Activated CD8-positive, alpha-beta memory T cell treated with anti-CD3 and anti-CD28 coated beads, Interleukin-2, amount 10 ng/mL, durations not matched to agents 7 days and 5 days (primary cell): ENCODE results near the gene TBC1D21. TPM values are rescaled to one million over a fixed set of nuclear protein-coding genes. Genes with fewer than 3 reads are reported as not detected.

Experiments
- ATAC-seq: fragments of 150-1000 bp; cut with Tn5 transposase; one replicate; pipeline ENCODE4 v1.10.0; 2021; ENCODE audit warnings: moderate library complexity
- CTCF ChIA-PET: fragments of 350-600 bp; sonication (Branson Sonifier 250); formaldehyde crosslinking; loops from one replicate; lab custom pipeline; 2021; ENCODE audit warnings: antibody characterized with exemption; lab: Charles Lee
- DNase-seq: peaks from one replicate; pipeline ENCODE4 v3.0.0-alpha.2; 2020
- H3K27ac Mint-ChIP-seq: one replicate; pipeline ENCODE4 v1.8.0; 2021; ENCODE audit warnings: mild to moderate bottlenecking, mixed read lengths
- H3K27me3 Mint-ChIP-seq: one replicate; pipeline ENCODE4 v1.8.0; 2021; ENCODE audit warnings: mixed read lengths
- H3K36me3 Mint-ChIP-seq: one replicate; pipeline ENCODE4 v1.8.0; 2021; ENCODE audit warnings: mild to moderate bottlenecking, mixed read lengths
- H3K4me1 Mint-ChIP-seq: one replicate; pipeline ENCODE4 v1.8.0; 2021; ENCODE audit warnings: mixed read lengths
- H3K4me3 Mint-ChIP-seq: one replicate; pipeline ENCODE4 v1.8.0; 2021; ENCODE audit warnings: mild to moderate bottlenecking, moderate library complexity, mixed read lengths
- H3K9me3 Mint-ChIP-seq: one replicate; pipeline ENCODE4 v1.8.0; 2022; ENCODE audit warnings: low read depth, mixed read lengths
- total RNA-seq, 2 experiments: library from RNA; stranded (reverse); gene quantifications; one replicate each; pipeline ENCODE4 v1.2.3, GENCODE V29; 2021

The TBC1D21 gene
- total RNA-seq, 2 experiments from 2014 or later: not detected

DNA sequence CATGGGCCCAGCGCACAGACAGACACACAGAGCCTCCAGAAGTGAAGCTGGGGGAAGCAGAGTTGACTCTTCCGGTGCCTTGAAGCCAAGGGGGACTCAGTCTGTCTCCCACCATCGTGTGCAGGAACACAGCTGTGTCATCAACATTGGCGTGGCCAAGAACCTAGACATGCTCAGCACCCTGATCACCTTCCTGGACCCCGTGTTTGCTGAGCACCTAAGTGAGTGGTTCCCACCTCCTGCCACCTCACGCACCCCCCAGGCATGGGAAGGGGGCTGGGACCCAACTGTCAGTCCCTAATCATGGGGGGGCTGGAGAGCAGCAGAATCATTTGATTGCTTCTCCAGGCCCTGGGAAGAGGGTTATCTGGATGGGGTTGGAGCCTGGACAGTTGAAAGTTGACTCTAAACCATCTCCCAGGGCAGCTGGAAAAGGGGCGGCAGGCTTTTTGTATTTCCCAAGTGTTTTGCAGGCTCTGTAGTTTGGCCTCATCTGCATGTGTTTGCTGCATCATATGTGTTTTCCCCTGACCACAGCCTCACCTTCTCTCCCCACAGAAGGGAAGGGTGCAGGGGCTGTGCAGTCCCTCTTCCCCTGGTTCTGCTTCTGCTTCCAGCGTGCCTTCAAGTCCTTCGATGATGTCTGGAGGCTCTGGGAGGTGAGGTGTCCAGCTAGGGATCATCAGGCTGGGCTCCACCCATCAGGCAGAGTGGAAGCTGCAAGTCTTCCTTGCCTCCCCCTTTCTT lies 12.8 kb downstream of the TBC1D21 start:
- Mint-ChIP-seq H3K4me3 (no peak overlapping the region), H3K4me1 (no peaks in the 10 kb centered on the region), H3K36me3 (no peaks in the 10 kb centered on the region), H3K27ac (no peak overlapping the region), H3K27me3 (peaks cover 23% of the 10 kb centered on the region), H3K9me3 (no peaks in the 10 kb centered on the region)
- DNase-seq (no peak), ATAC-seq (no peak)
- CTCF ChIA-PET: interaction anchor here (1.4 kb wide), 1 partner anchor 11 kb away, joined by 6 read pairs; no protein-coding TSS in a partner anchor

- Mint-ChIP-seq H3K4me3 (no peak overlapping the region), H3K27me3 (peaks cover 24% of the 10 kb centered on the region), H3K27ac (no peak overlapping the region), H3K4me1 (no peaks in the 10 kb centered on the region), H3K36me3 (no peaks in the 10 kb centered on the region), H3K9me3 (no peaks in the 10 kb centered on the region)
- no peak for DNase-seq
- ATAC-seq: no peak
- CTCF ChIA-PET: interaction anchor here (1.4 kb wide), 1 partner anchor 11 kb away, joined by 6 read pairs; no protein-coding TSS in a partner anchor
Measured at GRCh38 chr15:73886717-73887345, 13.5 kb downstream of the TBC1D21 start.

GRCh38 chr15:73887481-73887880 lies 14.1 kb downstream of the TBC1D21 start:
- peaks cover 18% of the 10 kb centered on the region for H3K27me3 Mint-ChIP-seq
- no peak for ATAC-seq
- CTCF ChIA-PET: interaction anchor here (1.0 to 1.1 kb wide), 2 partner anchors 8 to 14 kb away, joined by 3 to 4 read pairs; partner anchors contain the start of gene TBC1D21
- H3K4me1 Mint-ChIP-seq: no peaks in the 10 kb centered on the region
- H3K27ac Mint-ChIP-seq: no peak overlapping the region
- no peak overlapping the region for H3K4me3 Mint-ChIP-seq
- no peaks in the 10 kb centered on the region for H3K36me3 Mint-ChIP-seq
- H3K9me3 Mint-ChIP-seq: no peaks in the 10 kb centered on the region
- DNase-seq: no peak

DNA sequence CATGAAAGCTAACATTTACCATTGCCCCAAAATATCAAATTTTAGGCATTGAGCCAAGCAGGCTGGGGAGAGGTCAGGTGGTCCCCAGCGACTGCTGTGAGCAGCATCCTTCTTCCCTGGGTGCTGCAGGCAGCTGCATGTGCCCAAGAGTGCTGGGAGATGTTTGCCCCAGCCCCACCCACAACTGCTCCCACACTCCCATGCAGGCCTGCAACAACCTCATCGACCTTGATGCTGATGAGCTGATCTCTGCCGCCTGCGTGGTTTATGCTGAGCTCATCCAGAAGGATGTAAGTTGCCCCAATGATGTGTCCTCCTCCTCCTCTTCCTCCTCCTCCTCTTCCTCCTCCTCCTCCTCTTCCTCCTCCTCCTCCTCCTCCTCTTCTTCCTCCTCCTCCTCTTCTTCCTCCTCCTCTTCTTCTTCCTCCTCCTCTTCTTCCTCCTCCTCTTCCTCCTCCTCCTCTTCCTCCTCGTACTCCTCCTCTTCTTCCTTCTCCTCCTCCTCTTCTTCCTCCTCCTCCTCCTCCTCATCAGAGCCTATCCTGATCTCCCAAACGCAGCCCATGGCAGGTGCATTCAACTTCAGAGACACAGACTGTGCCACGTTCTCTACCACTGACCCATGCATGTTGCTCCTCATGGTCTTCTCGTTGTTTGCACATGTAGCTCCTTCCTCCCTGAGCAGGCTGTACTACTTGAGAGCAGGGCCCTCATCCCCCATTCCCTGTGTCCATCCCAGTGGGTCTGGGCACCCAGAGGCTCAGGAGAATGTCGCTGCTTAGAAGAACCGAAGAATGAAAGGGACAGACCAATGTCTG lies 15.1 kb downstream of the TBC1D21 start:
- peaks cover 16% of the 10 kb centered on the region for H3K27me3 Mint-ChIP-seq
- CTCF ChIA-PET: interaction anchor here (0.9 to 1.3 kb wide), 6 partner anchors 9 to 76 kb away, joined by 3 to 4 read pairs (median 3); partner anchors contain the start of gene TBC1D21
- no peak overlapping the region for H3K27ac Mint-ChIP-seq
- no peak overlapping the region for H3K4me3 Mint-ChIP-seq
- H3K36me3 Mint-ChIP-seq: no peaks in the 10 kb centered on the region
- no peaks in the 10 kb centered on the region for H3K4me1 Mint-ChIP-seq
- peaks cover 3% of the 10 kb centered on the region for H3K9me3 Mint-ChIP-seq
- no peak for ATAC-seq
- DNase-seq: no peak

DNA sequence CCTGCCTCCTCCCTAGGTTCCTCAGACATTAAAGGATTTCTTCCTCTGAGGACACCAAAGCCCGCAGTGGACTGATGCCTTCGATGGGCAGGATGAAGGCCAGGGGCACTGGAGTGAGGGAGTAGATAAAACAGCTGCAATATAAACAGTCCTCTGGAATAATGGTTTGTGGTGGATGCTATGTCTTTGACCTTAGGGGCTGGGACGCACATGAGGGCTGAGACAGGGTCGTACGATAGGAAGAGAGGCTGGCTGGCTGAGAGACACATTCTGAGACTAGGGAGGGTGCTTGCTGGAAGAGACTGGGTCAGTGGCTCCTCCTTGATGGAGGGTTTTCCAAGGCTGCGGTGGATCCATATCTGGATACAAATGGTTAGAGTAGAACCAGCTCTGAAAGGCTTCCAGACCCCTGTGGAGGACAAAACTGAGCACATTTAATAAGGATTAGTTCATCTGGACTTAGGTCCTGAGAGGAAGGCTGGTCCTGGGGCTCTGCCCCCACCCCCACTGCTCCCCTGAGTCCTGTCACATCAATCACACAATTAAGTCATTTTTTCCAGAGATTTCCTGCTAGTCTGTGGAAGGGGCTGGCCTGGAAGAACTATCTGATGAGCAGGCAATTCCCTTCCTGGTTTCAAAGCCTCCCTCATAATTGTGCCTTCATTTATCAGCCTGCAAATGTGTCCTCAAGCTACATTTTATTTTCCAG lies 15.8 kb downstream of the TBC1D21 start:
- DNase-seq (no peak), ATAC-seq (no peak)
- Mint-ChIP-seq H3K27me3 (peaks cover 15% of the 10 kb centered on the region), H3K4me3 (no peak overlapping the region), H3K4me1 (no peaks in the 10 kb centered on the region), H3K36me3 (no peaks in the 10 kb centered on the region), H3K27ac (no peak overlapping the region), H3K9me3 (peaks cover 3% of the 10 kb centered on the region)
- CTCF ChIA-PET: interaction anchor here (0.9 to 2.1 kb wide), 5 partner anchors 8 to 75 kb away, joined by 3 to 9 read pairs (median 3); no protein-coding TSS in a partner anchor

GRCh38 chr15:73889762-73890124 lies 16.4 kb downstream of the TBC1D21 start:
- no peak overlapping the region for H3K27ac Mint-ChIP-seq
- H3K4me3 Mint-ChIP-seq: no peak overlapping the region
- DNase-seq (no peak), ATAC-seq (no peak)
- peaks cover 3% of the 10 kb centered on the region for H3K9me3 Mint-ChIP-seq
- no peaks in the 10 kb centered on the region for H3K4me1 Mint-ChIP-seq
- CTCF ChIA-PET: interaction anchor here (0.9 to 2.1 kb wide), 4 partner anchors 16 to 74 kb away, joined by 3 to 9 read pairs (median 3); no protein-coding TSS in a partner anchor
- H3K27me3 Mint-ChIP-seq: peaks cover 15% of the 10 kb centered on the region
- no peaks in the 10 kb centered on the region for H3K36me3 Mint-ChIP-seq

DNA sequence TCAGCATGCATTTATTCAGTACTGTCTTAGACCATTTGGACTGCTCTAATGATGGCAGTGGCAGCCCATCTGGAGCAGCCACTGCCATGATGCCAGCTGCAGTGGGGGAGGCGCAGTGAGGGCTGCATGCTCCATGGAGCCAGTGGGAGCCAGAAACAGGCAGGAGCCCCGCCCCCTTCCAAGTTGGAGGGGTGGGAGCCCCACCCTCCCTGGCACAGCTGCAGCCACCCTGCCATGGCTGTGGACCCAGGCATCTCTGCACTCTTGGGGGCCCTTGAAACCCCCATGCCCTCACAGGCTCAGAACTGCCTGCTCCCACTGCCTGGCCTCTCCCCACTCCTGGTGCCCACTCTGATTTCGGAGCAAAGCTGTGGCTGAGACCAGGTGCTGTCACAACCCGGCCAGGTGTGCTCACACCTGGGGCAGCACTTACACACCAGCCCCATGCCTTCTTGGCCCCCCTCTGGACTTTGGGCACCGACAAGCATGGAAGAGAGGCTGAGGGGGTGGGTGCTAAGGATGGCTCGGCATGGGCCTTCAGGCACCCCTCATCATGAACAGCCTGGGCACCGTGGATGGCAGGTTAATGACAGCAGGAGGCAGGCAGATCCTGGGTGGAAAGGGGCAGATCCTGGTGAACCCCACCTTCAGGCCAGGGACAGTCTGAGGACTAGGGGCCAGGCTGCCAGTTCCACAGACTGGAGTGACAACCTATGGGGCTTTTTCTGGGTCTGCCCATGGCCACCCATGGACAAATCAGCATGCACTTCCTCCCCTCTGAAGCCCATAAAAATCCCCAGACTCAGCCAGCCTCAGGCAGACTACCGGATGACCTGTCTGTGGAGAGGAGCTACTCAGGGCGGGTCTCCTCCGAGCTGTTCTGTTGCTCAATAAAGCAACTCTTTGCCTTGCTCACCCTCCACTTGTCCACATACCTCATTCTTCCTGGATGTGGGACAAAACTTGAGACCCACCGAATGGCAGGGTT lies 18.3 kb downstream of the TBC1D21 start:
- DNase-seq: no peak
- peaks cover 3% of the 10 kb centered on the region for H3K9me3 Mint-ChIP-seq
- H3K27ac Mint-ChIP-seq: no peak overlapping the region
- no peaks in the 10 kb centered on the region for H3K36me3 Mint-ChIP-seq
- CTCF ChIA-PET: interaction anchor here (1.3 to 3.9 kb wide), 3 partner anchors 13 to 17 kb away, joined by 3 to 17 read pairs (median 10); no protein-coding TSS in a partner anchor
- peaks cover 6% of the 10 kb centered on the region for H3K4me1 Mint-ChIP-seq
- peaks cover 25% of the 10 kb centered on the region for H3K27me3 Mint-ChIP-seq
- no peak for ATAC-seq
- H3K4me3 Mint-ChIP-seq: no peak overlapping the region

GRCh38 chr15:73892446-73893226 lies 19.3 kb downstream of the TBC1D21 start:
- H3K36me3 Mint-ChIP-seq: no peaks in the 10 kb centered on the region
- peaks cover 15% of the 10 kb centered on the region for H3K4me1 Mint-ChIP-seq
- peaks cover 25% of the 10 kb centered on the region for H3K27me3 Mint-ChIP-seq
- CTCF ChIA-PET: interaction anchor here (1.3 to 3.9 kb wide), 3 partner anchors 12 to 18 kb away, joined by 3 to 17 read pairs (median 10); no protein-coding TSS in a partner anchor
- no peak overlapping the region for H3K27ac Mint-ChIP-seq
- H3K9me3 Mint-ChIP-seq: peaks cover 3% of the 10 kb centered on the region
- no peak overlapping the region for H3K4me3 Mint-ChIP-seq
- DNase-seq (no peak), ATAC-seq (no peak)

DNA sequence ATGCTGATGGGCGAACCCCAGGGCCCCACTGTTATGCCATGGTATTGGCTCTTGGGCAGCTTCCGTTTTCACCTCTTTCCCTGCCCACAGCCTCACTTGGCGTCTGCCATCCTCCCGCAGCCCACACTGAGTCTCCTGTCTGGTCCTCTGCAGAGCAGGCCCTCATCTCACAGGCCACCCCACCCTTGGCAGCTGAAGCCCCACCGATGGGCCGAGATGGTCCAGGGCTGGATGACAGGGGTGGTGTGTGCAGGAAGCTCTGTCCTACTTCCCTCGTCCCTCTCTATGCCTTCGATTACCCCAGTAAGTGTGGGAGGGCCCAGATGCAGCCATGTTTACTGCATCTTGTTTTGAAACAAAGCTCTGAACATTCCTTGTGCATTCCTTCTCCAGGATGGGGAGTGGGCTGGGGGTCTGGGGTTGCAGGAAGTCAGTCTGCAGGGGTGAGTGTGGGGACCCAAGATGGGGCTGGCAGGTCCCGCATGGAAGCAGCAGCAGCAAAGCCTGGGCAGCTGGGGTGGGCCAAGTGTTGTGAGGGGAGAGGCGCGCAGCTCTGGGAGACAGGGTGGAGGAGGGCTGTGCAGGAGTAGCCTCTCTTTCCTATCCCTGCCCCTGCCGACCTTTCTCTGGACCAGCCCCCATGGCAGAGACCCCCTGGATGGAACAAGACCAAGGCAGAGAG lies 20.9 kb downstream of the TBC1D21 start:
- CTCF ChIA-PET: interaction anchor here (1.0 to 3.9 kb wide), 6 partner anchors 12 to 70 kb away, joined by 3 to 17 read pairs (median 5); no protein-coding TSS in a partner anchor
- peaks cover 25% of the 10 kb centered on the region for H3K27me3 Mint-ChIP-seq
- H3K9me3 Mint-ChIP-seq: peaks cover 3% of the 10 kb centered on the region
- H3K27ac Mint-ChIP-seq: no peak overlapping the region
- no peak overlapping the region for H3K4me3 Mint-ChIP-seq
- DNase-seq: no peak
- peaks cover 15% of the 10 kb centered on the region for H3K4me1 Mint-ChIP-seq
- no peak for ATAC-seq
- H3K36me3 Mint-ChIP-seq: no peaks in the 10 kb centered on the region

DNA sequence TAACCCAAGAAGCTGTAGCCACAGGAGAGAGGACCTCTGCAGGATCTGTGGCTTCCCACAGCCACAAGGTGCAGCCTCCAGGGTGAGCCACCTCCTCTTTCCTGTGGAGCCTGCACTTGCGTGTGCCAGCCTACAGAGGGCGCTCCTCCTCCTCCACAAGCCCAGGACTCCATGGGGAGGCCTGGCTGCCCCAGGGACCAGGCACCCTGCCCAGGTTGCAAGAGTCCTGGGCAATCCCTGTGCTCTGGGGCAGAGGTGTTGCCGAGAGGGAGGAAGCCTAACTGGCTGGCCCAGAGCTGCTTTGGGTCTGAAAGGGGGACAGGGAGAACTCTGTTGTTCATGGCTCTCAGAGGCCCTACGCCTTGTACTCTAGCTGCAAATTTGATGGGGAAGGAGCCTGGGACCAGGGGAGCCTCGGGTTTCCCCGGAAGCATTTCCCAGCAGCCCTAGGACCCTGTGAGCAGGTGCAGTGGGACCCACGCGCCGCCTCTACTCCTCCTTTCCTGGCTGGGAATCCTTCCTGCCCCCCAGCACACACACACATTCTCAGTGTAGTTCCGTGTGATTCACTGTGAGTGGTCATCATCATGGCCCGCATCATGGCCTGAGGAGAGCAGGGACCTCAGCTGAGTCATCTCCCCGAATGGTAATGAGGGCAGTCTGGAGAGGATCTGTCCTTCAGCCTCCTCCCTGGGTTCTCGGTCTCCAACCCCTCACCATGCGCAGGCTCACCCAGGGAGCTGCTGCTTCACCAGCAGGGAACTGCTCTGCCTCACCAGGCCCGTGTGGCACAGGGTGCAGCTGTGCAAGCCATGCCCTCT lies 24.3 kb downstream of the TBC1D21 start:
- ATAC-seq (peak; percentile 94), DNase-seq (peak; percentile 90)
- peaks cover 15% of the 10 kb centered on the region for H3K4me1 Mint-ChIP-seq
- H3K27me3 Mint-ChIP-seq: peaks cover 10% of the 10 kb centered on the region
- peaks cover 2% of the 10 kb centered on the region for H3K9me3 Mint-ChIP-seq
- H3K27ac Mint-ChIP-seq: no peak overlapping the region
- H3K4me3 Mint-ChIP-seq: no peak overlapping the region
- no peaks in the 10 kb centered on the region for H3K36me3 Mint-ChIP-seq
- CTCF ChIA-PET: interaction anchor here (0.6 to 7.8 kb wide), 26 partner anchors 9 to 151 kb away, joined by 3 to 78 read pairs (median 5); partner anchors contain the start of gene TBC1D21
